ENCODE measurements around the gene SPINT1. TPM values are rescaled to one million over a fixed set of nuclear protein-coding genes. Genes with fewer than 3 reads are reported as not detected.

The SPINT1 gene
- total RNA-seq, 1 donor = 4.2 TPM

DNA sequence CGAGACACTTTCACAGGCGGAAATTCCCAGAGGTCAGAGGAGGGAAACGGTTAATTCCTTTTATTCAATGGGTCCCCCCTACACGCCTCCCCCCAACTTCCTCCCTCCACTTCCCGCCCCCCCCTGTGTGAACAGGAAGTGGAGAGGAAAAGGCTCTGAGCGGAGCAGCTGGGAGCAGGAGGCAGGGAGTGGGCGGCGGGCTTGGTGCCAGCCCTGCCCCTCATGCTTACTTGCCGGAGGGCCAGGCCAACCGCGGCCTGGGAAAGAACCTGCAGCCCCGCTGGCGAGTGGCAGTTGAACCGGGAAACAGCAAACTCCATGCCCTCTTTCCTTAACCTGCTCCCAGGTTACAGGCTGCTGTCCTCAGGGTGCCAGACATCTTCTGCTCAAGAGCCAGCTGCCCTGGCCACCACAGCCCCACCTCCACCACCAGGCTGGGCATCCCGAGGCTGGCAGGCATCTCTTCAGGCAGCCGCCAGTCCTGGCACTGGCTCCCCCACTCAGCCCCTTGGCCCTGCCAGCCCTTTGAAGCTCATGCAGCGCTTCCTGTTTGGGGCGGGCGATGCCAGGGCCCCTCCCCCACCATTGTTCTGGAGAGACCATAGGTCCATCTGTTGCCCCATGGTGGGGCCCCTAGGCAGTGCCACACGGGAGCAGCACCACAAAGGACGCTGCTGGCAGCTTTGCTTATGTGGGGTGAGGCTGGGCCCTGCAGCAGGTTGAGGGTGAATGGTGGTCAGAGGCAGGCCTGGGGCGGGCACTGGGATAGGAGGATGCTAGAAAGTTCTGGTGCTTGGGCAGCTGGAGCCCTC, 63.3 kb downstream of the SPINT1 start:
- Histone ChIP-seq H3K4me1 (ENCODE audit: insufficient read depth, low read length) (peaks cover 79% of the 10 kb centered on the region), H3K4me3 (ENCODE audit: low read length) (peak overlapping the region; percentile 44), H3K27me3 (ENCODE audit: insufficient read depth, low read length) (no peaks in the 10 kb centered on the region), H3K9me3 (ENCODE audit: low read depth, low read length) (no peaks in the 10 kb centered on the region)

Other genes with a start within 250 kb of the SPINT1 start
- gene KNL1, start 249.8 kb upstream of the SPINT1 start, total RNA-seq = 3.3 TPM
- 1.2 TPM for gene RAD51, start 148.9 kb upstream of the SPINT1 start, total RNA-seq
- gene RMDN3, start 88.8 kb upstream of the SPINT1 start, total RNA-seq = 13.9 TPM
- 15.5 TPM for gene GCHFR, start 80.0 kb upstream of the SPINT1 start, total RNA-seq
- gene C15orf62, start 74.1 kb upstream of the SPINT1 start, total RNA-seq = 0.73 TPM
- gene ZFYVE19, start 37.0 kb upstream of the SPINT1 start, total RNA-seq = 7.2 TPM
- 7.2 TPM for gene DNAJC17, start 36.6 kb upstream of the SPINT1 start, total RNA-seq
- gene PPP1R14D, start 15.3 kb upstream of the SPINT1 start, total RNA-seq = not detected
- not detected for gene RHOV, start 30.2 kb downstream of the SPINT1 start, total RNA-seq
- gene VPS18, start 50.4 kb downstream of the SPINT1 start, total RNA-seq = 28.7 TPM
- not detected for gene DLL4, start 85.3 kb downstream of the SPINT1 start, total RNA-seq
- gene CHAC1, start 109.4 kb downstream of the SPINT1 start, total RNA-seq = 0.52 TPM

Measured in mononuclear cell (primary cell).